GM23248 (cell line): ENCODE results near the gene ZSCAN5C.

Experiments used
- EZH2 ChIP-seq: fragments of 200-600 bp; sonication (generic); IDR thresholded peaks from 2 replicates; pipeline ENCODE4 v1.6.1; 2018; ENCODE audit warnings: antibody characterized with exemption, mild to moderate bottlenecking; ENCODE audit not compliant: insufficient read depth, poor library complexity, severe bottlenecking
- EZH2phosphoT487 ChIP-seq: fragments of 200-600 bp; sonication (generic); IDR thresholded peaks from 2 replicates; pipeline ENCODE4 v1.6.1; 2018; ENCODE audit warnings: antibody characterized with exemption, moderate library complexity, mild to moderate bottlenecking, low read depth; ENCODE audit not compliant: insufficient read depth

DNA sequence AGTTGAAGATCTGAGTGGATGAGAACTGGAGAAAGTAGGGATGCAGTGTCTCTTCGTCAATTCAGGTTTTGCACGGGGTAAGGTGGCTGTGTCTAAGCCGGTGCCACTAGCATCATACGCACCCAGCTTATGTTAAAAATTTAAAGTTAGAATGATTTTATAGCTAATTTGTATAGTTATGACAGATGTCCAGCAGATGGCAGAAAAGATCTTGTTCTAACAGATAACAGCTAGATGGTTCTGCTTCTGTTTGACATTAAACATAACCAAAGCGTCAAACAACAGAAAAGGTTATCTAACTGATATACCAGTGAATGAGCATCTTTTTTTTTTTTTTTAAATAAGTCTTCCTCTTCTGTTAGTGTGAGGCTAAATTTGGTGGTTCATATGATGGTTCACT is 51.7 kb downstream of the ZSCAN5C start:
- TF ChIP-seq EZH2phosphoT487: no peak
- no peak for TF ChIP-seq EZH2
